Muscle layer of colon (tissue), 2 donors: ENCODE data around the gene DOCK3.
"Not testable (repeated sequence)": the region's sequence is repeated elsewhere in the genome, so short reads cannot be mapped to it uniquely, and the experiment has no call there.

Experiments
- H3K27ac ChIP-seq: one replicate; pipeline ENCODE4 v1.7.0; 2013; ENCODE audit warnings: low read depth, mild to moderate bottlenecking, low read length, moderate library complexity
- H3K27me3 ChIP-seq, 2 donors: one replicate each; pipeline ENCODE4 v1.7.0; 2013; ENCODE audit warnings: low read length in 2 of 2, mild to moderate bottlenecking in 2 of 2; ENCODE audit not compliant: insufficient read depth in 2 of 2, control insufficient read depth in 1 of 2
- H3K36me3 ChIP-seq: one replicate; pipeline ENCODE4 v1.7.0; 2013; ENCODE audit warnings: mild to moderate bottlenecking, low read length; ENCODE audit not compliant: insufficient read depth
- H3K4me1 ChIP-seq: one replicate; pipeline ENCODE4 v1.7.0; 2013; ENCODE audit warnings: mild to moderate bottlenecking, low read length; ENCODE audit not compliant: insufficient read depth
- H3K4me3 ChIP-seq, 2 donors: one replicate each; pipeline ENCODE4 v1.7.0; 2013; ENCODE audit warnings: low read length in 2 of 2, low read depth in 1 of 2, mild to moderate bottlenecking in 1 of 2, moderate library complexity in 1 of 2
- H3K9ac ChIP-seq: one replicate; pipeline ENCODE4 v1.7.0; 2013; ENCODE audit warnings: low read length
- H3K9me3 ChIP-seq: one replicate; pipeline ENCODE4 v1.7.0; 2013; ENCODE audit warnings: mild to moderate bottlenecking, low read length
- donor health status: abdominal sarcoma.
- donor health status: Adenocarcinoma of cecum.

Gene DOCK3

DNA sequence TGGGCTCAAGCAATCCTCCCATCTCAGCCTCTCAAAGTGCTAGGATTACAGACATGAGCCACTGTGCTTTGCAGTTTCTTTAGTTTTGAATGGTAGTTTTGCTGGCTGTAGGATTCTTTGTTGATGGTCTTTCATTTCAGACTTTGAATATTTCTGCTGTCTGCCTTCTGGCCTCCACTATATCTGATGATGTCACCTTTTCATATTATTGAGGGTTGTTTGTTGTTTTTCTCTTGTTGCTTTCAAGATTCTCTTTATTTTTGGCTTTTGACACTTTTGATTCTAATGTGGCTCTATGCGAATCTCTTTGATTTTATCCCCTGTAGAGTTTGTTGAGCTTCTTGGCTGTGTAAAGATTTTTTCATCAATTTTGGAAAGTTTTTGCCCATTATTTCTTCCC, 631.4 kb downstream of the DOCK3 start:
- no peaks in the 10 kb centered on the region for H3K27me3 ChIP-seq
- H3K4me1 ChIP-seq: no peaks in the 10 kb centered on the region
- H3K36me3 ChIP-seq: no peaks in the 10 kb centered on the region
- H3K9ac ChIP-seq: no peak overlapping the region
- no peak overlapping the region for H3K27ac ChIP-seq
- H3K9me3 ChIP-seq: no peaks in the 10 kb centered on the region
- no peak overlapping the region for H3K4me3 ChIP-seq

DNA sequence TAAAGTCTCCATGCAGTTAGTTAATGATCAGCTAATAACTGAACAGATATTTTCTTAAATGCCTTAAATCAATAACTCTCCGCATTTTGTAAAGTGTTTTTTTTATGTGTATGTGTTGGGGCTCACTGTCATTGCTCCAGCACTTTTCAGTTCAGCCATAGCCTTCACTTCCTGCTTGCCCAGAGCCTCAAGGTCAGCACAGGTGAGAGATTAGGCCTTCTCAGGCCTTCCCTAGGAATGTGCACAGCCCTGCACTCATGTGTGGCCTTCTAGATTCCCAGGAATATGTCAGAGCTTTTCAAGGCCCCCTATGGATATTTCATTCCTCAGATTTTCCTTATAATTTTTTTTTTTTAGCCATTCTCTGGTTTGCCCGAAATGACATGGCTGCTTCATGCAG, 632.7 kb downstream of the DOCK3 start:
- H3K4me1 ChIP-seq: no peaks in the 10 kb centered on the region
- no peaks in the 10 kb centered on the region for H3K27me3 ChIP-seq
- H3K9ac ChIP-seq: no peak overlapping the region
- H3K9me3 ChIP-seq: no peaks in the 10 kb centered on the region
- no peak overlapping the region for H3K27ac ChIP-seq
- H3K4me3 ChIP-seq: no peak overlapping the region
- no peaks in the 10 kb centered on the region for H3K36me3 ChIP-seq

DNA sequence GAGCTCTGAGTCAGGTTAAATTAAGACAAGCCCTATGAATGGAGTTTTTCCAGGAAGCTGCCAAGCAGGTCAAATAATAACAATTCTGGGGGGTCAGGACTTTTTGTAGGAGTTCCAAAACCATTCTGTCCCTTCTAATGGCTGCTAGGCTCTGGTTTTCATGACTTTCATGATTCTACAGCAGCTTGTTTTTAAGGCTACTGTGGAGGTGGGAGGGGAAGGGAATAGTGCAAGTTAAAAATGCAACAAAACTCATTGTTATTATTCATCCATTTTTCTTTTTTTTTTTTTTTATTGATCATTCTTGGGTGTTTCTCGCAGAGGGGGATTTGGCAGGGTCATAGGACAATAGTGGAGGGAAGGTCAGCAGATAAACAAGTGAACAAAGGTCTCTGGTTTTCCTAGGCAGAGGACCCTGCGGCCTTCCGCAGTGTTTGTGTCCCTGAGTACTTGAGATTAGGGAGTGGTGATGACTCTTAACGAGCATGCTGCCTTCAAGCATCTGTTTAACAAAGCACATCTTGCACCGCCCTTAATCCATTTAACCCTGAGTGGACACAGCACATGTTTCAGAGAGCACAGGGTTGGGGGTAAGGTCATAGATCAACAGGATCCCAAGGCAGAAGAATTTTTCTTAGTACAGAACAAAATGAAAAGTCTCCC, 633.3 kb downstream of the DOCK3 start:
- not testable (repeated sequence) for H3K9ac ChIP-seq, H3K27me3 ChIP-seq, H3K9me3 ChIP-seq, H3K36me3 ChIP-seq, H3K27ac ChIP-seq, H3K4me1 ChIP-seq, H3K4me3 ChIP-seq

DNA sequence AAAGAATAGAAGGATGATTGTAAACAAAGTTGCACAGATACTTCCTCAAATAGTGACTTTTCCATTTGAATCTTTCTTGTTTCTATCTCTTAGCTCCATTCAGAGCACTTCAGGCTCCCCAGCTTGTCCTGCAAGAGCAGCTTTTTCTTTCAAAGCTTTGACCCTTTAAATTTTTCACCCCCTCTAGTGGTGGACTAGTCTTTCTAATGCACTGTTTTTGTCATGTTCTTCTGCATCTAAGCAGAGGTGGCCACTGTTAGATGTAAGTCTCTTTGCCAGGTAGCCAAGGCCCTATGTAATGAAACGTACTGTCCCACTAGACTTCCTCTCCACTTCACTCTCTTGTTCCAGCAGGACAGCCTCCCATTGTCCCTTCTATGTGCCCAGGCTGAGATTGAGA, 636.3 kb downstream of the DOCK3 start:
- H3K9ac ChIP-seq: no peak overlapping the region
- H3K27ac ChIP-seq: no peak overlapping the region
- H3K4me1 ChIP-seq: no peaks in the 10 kb centered on the region
- no peak overlapping the region for H3K4me3 ChIP-seq
- no peaks in the 10 kb centered on the region for H3K27me3 ChIP-seq
- H3K36me3 ChIP-seq: no peaks in the 10 kb centered on the region
- H3K9me3 ChIP-seq: no peaks in the 10 kb centered on the region

DNA sequence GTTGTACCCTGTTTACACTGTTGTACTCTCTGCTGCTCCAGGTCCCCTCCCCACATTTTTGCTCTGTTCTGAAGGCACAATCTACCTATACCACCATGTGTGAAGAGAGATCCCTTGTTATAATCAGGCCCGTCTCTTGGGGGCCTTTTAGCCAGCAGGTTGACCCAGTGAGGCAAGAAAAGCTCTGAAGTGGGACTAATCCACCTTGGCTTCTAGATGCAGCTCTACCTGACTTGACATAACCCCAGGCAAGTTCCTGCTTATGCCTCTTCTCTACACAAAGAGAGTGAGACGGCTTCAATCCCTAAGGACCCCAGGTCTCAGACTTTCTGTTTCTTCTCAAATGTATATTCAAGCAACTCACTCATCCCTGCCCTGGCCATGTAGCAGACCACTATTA, 653.5 kb downstream of the DOCK3 start:
- Histone ChIP-seq H3K4me1 (no peaks in the 10 kb centered on the region), H3K4me3 (no peak overlapping the region), H3K27ac (no peak overlapping the region), H3K9ac (no peak overlapping the region), H3K9me3 (no peaks in the 10 kb centered on the region), H3K27me3 (no peaks in the 10 kb centered on the region), H3K36me3 (no peaks in the 10 kb centered on the region)

DNA sequence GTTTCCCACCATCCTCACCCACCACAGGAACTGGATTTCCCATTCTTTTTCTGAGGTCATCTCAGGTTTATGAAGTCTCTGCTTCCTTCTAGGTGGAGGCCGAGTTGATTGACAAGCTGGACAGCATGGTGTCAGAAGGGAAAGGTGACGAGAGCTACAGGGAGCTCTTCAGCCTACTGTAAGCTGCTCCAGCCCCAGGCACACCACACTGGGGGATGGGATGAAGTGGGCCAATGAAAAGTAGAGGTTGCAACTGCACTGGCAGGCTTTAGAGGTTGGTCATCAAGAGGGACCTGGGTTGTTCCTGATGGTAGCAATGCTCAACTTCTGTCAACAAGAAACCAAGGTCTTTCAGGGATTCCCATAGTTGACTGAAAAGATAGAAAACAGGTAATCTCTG, 655.3 kb downstream of the DOCK3 start:
- Histone ChIP-seq H3K4me1 (no peaks in the 10 kb centered on the region), H3K9ac (no peak overlapping the region), H3K27me3 (no peaks in the 10 kb centered on the region), H3K4me3 (no peak overlapping the region), H3K9me3 (no peaks in the 10 kb centered on the region), H3K27ac (no peak overlapping the region), H3K36me3 (no peaks in the 10 kb centered on the region)

DNA sequence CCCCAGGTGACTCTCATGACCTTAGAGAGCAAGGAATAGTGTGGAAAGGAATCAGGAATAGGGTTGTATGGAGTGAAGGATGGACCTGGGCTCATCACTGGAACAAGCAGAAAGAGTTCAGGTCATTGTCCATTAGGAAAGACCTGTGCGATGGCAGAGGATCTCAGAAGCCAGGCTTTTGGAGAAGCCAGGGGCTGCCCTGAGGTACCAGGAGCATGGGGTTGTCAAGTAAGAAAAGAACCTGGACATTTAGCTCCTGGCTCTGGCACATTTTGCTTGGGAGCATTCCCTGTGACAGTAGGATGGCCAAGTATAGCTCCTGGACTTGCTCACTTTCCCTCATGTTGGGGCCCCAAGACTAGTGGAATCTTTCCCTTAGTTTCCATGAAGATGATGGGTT, 657.4 kb downstream of the DOCK3 start:
- Histone ChIP-seq H3K36me3 (no peaks in the 10 kb centered on the region), H3K9me3 (no peaks in the 10 kb centered on the region), H3K4me1 (no peaks in the 10 kb centered on the region), H3K27me3 (no peaks in the 10 kb centered on the region), H3K27ac (no peak overlapping the region), H3K9ac (no peak overlapping the region), H3K4me3 (no peak overlapping the region)

DNA sequence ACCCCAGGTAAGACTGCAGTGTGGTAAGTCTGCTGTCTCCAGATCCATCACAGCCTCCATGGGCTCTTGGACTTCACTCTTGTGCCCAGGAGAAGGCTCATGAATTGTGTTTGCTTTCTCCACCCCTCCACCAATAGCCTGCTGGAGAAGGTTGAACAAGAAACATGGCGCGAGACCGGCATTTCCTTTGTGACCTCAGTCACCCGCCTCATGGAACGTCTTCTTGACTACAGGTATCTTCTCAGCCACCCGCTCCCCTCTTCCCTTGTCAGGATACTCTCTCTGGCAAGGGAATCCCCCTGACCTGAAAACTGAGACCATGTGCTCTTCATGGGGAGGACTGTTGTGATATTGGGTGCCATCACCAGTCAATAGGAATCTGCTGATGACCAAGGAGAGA, 658.3 kb downstream of the DOCK3 start:
- Histone ChIP-seq H3K4me1 (no peaks in the 10 kb centered on the region), H3K27me3 (no peaks in the 10 kb centered on the region), H3K4me3 (no peak overlapping the region), H3K36me3 (no peaks in the 10 kb centered on the region), H3K27ac (no peak overlapping the region), H3K9me3 (no peaks in the 10 kb centered on the region), H3K9ac (no peak overlapping the region)

DNA sequence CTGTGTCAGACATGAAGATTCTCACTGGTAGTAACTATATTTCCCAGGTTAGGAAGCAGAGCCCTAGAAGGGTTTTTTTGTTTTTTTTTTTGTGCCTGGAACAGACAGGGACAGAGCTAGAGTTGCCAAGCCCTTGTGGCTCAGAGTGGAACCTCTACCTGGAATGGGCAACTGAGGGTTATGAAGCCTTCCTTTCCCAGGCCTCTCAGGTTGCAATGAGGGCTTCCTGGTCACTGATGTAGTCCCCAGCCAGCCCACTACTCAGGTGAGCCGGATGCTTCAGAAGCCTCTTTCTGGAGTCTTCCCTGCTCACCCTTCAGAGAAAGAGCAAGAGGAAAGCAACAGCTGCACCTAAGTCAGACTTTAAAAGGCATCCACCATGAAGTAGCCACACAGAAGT, 661.5 kb downstream of the DOCK3 start:
- H3K27ac ChIP-seq: no peak overlapping the region
- H3K4me3 ChIP-seq: no peak overlapping the region
- no peaks in the 10 kb centered on the region for H3K27me3 ChIP-seq
- H3K36me3 ChIP-seq: no peaks in the 10 kb centered on the region
- peaks cover 12% of the 10 kb centered on the region for H3K4me1 ChIP-seq
- H3K9me3 ChIP-seq: no peaks in the 10 kb centered on the region
- H3K9ac ChIP-seq: no peak overlapping the region

DNA sequence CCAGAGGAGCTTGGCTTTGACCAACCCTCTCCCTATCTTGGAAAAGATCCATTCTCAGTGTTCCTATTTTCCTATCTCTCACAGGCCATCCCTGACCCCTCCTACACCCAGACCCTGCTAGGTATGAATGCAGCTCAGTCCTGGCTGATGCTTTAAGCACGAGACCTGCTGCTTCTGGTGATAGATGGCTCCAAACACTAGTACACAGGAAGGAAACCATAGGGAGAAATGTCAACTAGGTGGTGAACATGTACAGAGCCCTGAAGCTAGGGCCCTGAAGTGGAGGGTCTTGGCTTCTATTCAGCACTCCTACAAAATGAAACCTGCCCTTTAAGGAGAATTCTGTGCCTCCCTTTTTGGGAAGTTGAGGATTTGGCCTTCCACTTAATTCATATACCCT, 662.9 kb downstream of the DOCK3 start:
- Histone ChIP-seq H3K27ac (no peak overlapping the region), H3K9ac (no peak overlapping the region), H3K27me3 (no peaks in the 10 kb centered on the region), H3K4me3 (no peak overlapping the region), H3K4me1 (peaks cover 12% of the 10 kb centered on the region), H3K36me3 (no peaks in the 10 kb centered on the region), H3K9me3 (no peaks in the 10 kb centered on the region)

DNA sequence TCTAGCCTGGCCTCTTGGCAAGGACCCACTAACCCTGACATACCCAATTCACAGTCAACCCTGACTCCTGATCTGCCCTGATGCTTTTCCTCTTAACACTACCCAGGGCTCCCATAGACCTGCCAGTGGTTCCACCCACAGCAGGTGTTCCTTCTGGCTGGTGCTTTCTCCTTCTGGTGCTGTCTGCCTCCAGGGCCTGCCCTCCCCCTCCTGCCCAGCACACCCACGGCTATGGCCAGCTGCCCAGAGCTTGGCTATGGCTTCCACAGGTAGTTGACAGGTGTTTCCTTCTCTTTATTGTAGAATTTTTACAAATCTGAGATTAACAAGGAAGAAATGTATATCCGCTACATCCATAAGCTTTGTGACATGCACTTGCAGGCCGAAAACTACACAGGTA, 663.9 kb downstream of the DOCK3 start:
- peaks cover 12% of the 10 kb centered on the region for H3K4me1 ChIP-seq
- H3K9me3 ChIP-seq: no peaks in the 10 kb centered on the region
- no peaks in the 10 kb centered on the region for H3K36me3 ChIP-seq
- no peak overlapping the region for H3K9ac ChIP-seq
- no peak overlapping the region for H3K4me3 ChIP-seq
- no peak overlapping the region for H3K27ac ChIP-seq
- H3K27me3 ChIP-seq: no peaks in the 10 kb centered on the region

DNA sequence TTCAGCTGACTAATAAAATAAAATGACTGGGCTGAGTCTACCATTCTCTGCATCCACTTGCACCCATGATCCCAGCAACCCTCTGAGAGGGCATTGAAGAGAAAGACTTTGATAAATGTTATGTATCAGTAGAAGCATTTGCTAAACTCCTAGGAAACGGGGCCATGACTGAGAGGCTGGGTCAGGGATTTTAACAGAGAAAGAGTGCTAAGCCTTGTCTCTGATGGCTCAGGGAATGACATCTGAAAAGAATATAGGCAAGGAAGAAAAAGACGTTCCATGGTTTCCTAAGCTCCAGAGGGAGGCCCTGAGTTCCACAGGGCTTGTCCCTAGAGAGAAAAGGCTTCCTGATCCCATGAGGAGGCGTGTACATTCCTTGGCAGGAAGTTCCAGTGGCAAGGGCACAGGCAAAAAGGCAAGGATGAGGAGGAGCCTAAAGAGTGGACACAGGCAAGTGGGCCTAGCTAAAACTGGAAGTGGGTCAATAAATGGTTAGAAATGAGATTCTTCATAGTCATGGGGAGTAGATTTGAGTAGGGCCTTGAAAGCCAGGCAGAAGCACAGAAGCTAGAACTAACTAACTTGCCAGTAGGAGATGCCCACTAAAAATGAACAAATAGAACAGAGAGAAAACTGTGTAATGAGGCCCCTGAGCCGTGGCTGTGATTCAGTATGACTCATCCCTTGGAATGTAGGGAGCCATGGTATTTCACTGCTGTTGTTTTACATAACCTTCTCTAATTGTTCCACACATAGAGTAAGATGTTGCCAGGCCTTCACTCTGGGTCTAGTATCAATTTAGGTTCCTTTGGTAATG, 665.5 kb downstream of the DOCK3 start:
- no peak overlapping the region for H3K9ac ChIP-seq
- no peaks in the 10 kb centered on the region for H3K36me3 ChIP-seq
- no peaks in the 10 kb centered on the region for H3K9me3 ChIP-seq
- peak overlapping the region; percentile 21 for H3K27ac ChIP-seq
- peaks cover 12% of the 10 kb centered on the region for H3K4me1 ChIP-seq
- H3K4me3 ChIP-seq: no peak overlapping the region
- no peaks in the 10 kb centered on the region for H3K27me3 ChIP-seq
